Left forelimb (tissue), 1 donor: ENCODE measurements around the gene FLVCR2.

Experiments used
- DNase-seq: peaks from one replicate; pipeline ENCODE4 v3.0.0-alpha.2; 2018; ENCODE audit warnings: low spot score

FLVCR2 gene

GRCh38 chr14:75578102-75578785 is at the start of gene FLVCR2:
Gene FLVCR2 (plus strand): TSS chr14:75578620. CDS start chr14:75578973, 353 bp downstream.
- DNase-seq = peak; percentile 84

GRCh38 chr14:75531256-75531655 is 47.2 kb upstream of the FLVCR2 start:
- DNase-seq = no peak

- no peak for DNase-seq
These were observed 46.6 kb upstream of the FLVCR2 start for GRCh38 chr14:75531660-75532317.

GRCh38 chr14:75533791-75534555 is 44.4 kb upstream of the FLVCR2 start:
- DNase-seq = no peak

- no peak for DNase-seq
These were observed 43.1 kb upstream of the FLVCR2 start for GRCh38 chr14:75535164-75535898.

GRCh38 chr14:75537071-75537470 is 41.3 kb upstream of the FLVCR2 start:
- no peak for DNase-seq

GRCh38 chr14:75539162-75539560 is 39.3 kb upstream of the FLVCR2 start:
- no peak for DNase-seq

GRCh38 chr14:75539561-75540478 is 38.6 kb upstream of the FLVCR2 start:
- DNase-seq = no peak

- no peak for DNase-seq
These were observed 38.0 kb upstream of the FLVCR2 start for GRCh38 chr14:75540479-75540851.

- no peak for DNase-seq
These were observed 35.8 kb upstream of the FLVCR2 start for GRCh38 chr14:75542588-75543091.

GRCh38 chr14:75543253-75543652 is 35.2 kb upstream of the FLVCR2 start:
- no peak for DNase-seq

GRCh38 chr14:75543786-75544185 is 34.6 kb upstream of the FLVCR2 start:
- DNase-seq = no peak

- DNase-seq = no peak
These were observed 32.5 kb upstream of the FLVCR2 start for GRCh38 chr14:75545907-75546306.

- no peak for DNase-seq
These were observed 30.7 kb upstream of the FLVCR2 start for GRCh38 chr14:75547552-75548250.

GRCh38 chr14:75548544-75548943 is 29.9 kb upstream of the FLVCR2 start:
- no peak for DNase-seq

- no peak for DNase-seq
These were observed 29.3 kb upstream of the FLVCR2 start for GRCh38 chr14:75549169-75549568.

- no peak for DNase-seq
These were observed 27.4 kb upstream of the FLVCR2 start for GRCh38 chr14:75551021-75551420.

- no peak for DNase-seq
These were observed 25.3 kb upstream of the FLVCR2 start for GRCh38 chr14:75553157-75553556.

- DNase-seq = no peak
These were observed 24.6 kb upstream of the FLVCR2 start for GRCh38 chr14:75553761-75554364.

GRCh38 chr14:75554482-75554881 is 23.9 kb upstream of the FLVCR2 start:
- DNase-seq = no peak
